Measurements from ENCODE around the gene MEIOSIN. TPM values are rescaled to one million over a fixed set of nuclear protein-coding genes. Genes with fewer than 3 reads are reported as not detected.

Gene MEIOSIN
- total and polyA plus RNA-seq, 2 of the 13 experiments (the other 11 are each of a cell fraction or from before 2014, with no cell fraction given), result not detected

GRCh38 chr19:45730368-45731288, 2.6 kb upstream of the MEIOSIN start, which contains the start of gene FBXO46 (continued):
- TF ChIP-seq PITX1 (CRISPR knock-in tag; IDR thresholded peaks at IDR 0.05) (peak; percentile 37; the same call in 1 of the 2 replicates), CHD4 (IDR thresholded peaks at IDR 0.05; ENCODE audit: borderline replicate concordance, low read length) (no peak), SALL2 (CRISPR knock-in tag; IDR thresholded peaks at IDR 0.05) (peak; percentile 65; the same call in 1 of the 2 replicates), HES4 (CRISPR knock-in tag; IDR thresholded peaks at IDR 0.05; ENCODE audit: borderline replicate concordance) (no peak), NR1H2 (CRISPR knock-in tag; IDR thresholded peaks at IDR 0.05; ENCODE audit: borderline replicate concordance, low read depth) (no peak), KLF9 (CRISPR knock-in tag; IDR thresholded peaks at IDR 0.05; ENCODE audit: low read depth) (no peak), ZNF605 (CRISPR knock-in tag; IDR thresholded peaks at IDR 0.05) (peak; percentile 66), FOXC1 (CRISPR knock-in tag; IDR thresholded peaks at IDR 0.05; ENCODE audit: borderline replicate concordance) (0 out of 2 replicates have a peak, but pooled peaks have one; percentile 49), E2F5 (CRISPR knock-in tag; conservative IDR thresholded peaks at IDR 0.05) (no peak), ZNF510 (CRISPR knock-in tag; IDR thresholded peaks at IDR 0.05; ENCODE audit: low read depth) (peak; percentile 63; the same call in 1 of the 2 replicates), ONECUT2 (CRISPR knock-in tag; IDR thresholded peaks at IDR 0.05) (no peak), ZNF441 (CRISPR knock-in tag; IDR thresholded peaks at IDR 0.05; ENCODE audit: borderline replicate concordance) (no peak)
- TF ChIP-seq, protein P1, sequence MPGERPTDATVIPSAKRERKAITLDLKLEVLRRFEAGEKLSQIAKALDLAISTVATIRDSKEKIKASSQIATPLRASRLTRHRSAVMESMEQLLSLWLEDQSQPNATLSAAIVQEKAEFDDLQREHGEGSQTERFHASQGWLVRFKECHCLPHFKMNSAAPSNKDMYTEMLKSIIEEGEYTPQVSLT (CRISPR knock-in tag; IDR thresholded peaks at IDR 0.05; ENCODE audit: borderline replicate concordance, low read depth), result no peak
- TF ChIP-seq, protein P2, sequence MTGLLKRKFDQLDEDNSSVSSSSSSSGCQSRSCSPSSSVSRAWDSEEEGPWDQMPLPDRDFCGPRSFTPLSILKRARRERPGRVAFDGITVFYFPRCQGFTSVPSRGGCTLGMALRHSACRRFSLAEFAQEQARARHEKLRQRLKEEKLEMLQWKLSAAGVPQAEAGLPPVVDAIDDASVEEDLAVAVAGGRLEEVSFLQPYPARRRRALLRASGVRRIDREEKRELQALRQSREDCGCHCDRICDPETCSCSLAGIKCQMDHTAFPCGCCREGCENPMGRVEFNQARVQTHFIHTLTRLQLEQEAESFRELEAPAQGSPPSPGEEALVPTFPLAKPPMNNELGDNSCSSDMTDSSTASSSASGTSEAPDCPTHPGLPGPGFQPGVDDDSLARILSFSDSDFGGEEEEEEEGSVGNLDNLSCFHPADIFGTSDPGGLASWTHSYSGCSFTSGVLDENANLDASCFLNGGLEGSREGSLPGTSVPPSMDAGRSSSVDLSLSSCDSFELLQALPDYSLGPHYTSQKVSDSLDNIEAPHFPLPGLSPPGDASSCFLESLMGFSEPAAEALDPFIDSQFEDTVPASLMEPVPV (CRISPR knock-in tag; IDR thresholded peaks at IDR 0.05), result no peak
- TF ChIP-seq, protein P3, sequence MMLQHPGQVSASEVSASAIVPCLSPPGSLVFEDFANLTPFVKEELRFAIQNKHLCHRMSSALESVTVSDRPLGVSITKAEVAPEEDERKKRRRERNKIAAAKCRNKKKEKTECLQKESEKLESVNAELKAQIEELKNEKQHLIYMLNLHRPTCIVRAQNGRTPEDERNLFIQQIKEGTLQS (CRISPR knock-in tag; IDR thresholded peaks at IDR 0.05), result no peak
- TF ChIP-seq, protein P4, sequence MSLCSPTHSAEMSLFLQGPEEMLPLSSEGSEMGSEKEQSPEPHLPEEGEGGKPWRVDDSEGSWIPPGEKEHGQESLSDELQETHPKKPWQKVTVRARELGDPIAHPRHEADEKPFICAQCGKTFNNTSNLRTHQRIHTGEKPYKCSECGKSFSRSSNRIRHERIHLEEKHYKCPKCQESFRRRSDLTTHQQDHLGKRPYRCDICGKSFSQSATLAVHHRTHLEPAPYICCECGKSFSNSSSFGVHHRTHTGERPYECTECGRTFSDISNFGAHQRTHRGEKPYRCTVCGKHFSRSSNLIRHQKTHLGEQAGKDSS (CRISPR knock-in tag; IDR thresholded peaks at IDR 0.05; ENCODE audit: borderline replicate concordance, low read depth), result peak; percentile 39; the same call in 1 of the 2 replicates
- TF ChIP-seq, protein P5, sequence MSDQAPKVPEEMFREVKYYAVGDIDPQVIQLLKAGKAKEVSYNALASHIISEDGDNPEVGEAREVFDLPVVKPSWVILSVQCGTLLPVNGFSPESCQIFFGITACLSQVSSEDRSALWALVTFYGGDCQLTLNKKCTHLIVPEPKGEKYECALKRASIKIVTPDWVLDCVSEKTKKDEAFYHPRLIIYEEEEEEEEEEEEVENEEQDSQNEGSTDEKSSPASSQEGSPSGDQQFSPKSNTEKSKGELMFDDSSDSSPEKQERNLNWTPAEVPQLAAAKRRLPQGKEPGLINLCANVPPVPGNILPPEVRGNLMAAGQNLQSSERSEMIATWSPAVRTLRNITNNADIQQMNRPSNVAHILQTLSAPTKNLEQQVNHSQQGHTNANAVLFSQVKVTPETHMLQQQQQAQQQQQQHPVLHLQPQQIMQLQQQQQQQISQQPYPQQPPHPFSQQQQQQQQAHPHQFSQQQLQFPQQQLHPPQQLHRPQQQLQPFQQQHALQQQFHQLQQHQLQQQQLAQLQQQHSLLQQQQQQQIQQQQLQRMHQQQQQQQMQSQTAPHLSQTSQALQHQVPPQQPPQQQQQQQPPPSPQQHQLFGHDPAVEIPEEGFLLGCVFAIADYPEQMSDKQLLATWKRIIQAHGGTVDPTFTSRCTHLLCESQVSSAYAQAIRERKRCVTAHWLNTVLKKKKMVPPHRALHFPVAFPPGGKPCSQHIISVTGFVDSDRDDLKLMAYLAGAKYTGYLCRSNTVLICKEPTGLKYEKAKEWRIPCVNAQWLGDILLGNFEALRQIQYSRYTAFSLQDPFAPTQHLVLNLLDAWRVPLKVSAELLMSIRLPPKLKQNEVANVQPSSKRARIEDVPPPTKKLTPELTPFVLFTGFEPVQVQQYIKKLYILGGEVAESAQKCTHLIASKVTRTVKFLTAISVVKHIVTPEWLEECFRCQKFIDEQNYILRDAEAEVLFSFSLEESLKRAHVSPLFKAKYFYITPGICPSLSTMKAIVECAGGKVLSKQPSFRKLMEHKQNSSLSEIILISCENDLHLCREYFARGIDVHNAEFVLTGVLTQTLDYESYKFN (CRISPR knock-in tag; conservative IDR thresholded peaks at IDR 0.05), result peak; percentile 64

Data from HepG2 (cell line).